PFSK-1 (cell line): ENCODE data around the gene PAQR5.

Experiments used
- FOXP2 ChIP-seq: optimal IDR thresholded peaks from 2 replicates; pipeline ENCODE3; 2011; ENCODE audit warnings: borderline replicate concordance, control low read depth, inconsistent platforms; ENCODE audit not compliant: insufficient read depth; ENCODE audit errors: extremely low read length, extremely low read depth
- POLR2AphosphoS5 ChIP-seq: IDR thresholded peaks from 2 replicates; pipeline ENCODE4 v1.6.1; 2012; ENCODE audit warnings: low read depth, mild to moderate bottlenecking, control low read depth, low read length, moderate library complexity
- SIN3A ChIP-seq: IDR thresholded peaks from 2 replicates; pipeline ENCODE4 v1.6.1; 2012; ENCODE audit warnings: mild to moderate bottlenecking, low read length, moderate library complexity, borderline replicate concordance; ENCODE audit not compliant: insufficient read depth
- TAF1 ChIP-seq: IDR thresholded peaks from 2 replicates; pipeline ENCODE4 v1.6.1; 2012; ENCODE audit warnings: low read length, control low read depth, borderline replicate concordance; ENCODE audit not compliant: insufficient read depth
- TF ChIP-seq, protein P1 (sequence below), 2 experiments: IDR thresholded peaks; 2 replicates each; pipeline versions ENCODE4 v1.6.1 to v1.8.0; 2011 to 2012; ENCODE audit warnings: low read depth in 2 of 2, low read length in 2 of 2, control low read depth in 1 of 2, inconsistent platforms in 1 of 2, mild to moderate bottlenecking in 1 of 2, moderate library complexity in 1 of 2; ENCODE audit not compliant: insufficient read depth in 1 of 2

The PAQR5 gene

DNA sequence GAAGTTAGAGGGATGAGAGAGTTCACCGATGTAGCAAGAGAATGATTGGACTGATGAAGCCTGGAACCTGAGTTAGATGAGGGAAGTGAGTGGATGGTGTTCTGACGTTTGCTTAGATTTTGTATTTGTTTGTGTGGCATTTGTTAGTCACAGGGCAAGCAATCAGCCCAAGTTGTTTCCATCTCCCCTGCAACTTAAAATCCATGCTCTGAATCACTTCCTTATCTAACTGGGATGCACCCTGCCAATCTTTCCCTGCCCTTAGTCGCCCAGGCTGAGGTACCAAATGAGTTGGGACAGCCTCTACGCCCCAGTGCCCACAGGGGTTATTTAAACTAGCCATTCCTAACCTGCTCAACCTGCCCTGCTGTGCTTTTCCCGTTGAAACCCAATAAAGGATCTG, 12.6 kb downstream of the PAQR5 start:
- no peak for TF ChIP-seq POLR2AphosphoS5
- TF ChIP-seq SIN3A = no peak
- TF ChIP-seq TAF1 = no peak
- TF ChIP-seq, protein P1, sequence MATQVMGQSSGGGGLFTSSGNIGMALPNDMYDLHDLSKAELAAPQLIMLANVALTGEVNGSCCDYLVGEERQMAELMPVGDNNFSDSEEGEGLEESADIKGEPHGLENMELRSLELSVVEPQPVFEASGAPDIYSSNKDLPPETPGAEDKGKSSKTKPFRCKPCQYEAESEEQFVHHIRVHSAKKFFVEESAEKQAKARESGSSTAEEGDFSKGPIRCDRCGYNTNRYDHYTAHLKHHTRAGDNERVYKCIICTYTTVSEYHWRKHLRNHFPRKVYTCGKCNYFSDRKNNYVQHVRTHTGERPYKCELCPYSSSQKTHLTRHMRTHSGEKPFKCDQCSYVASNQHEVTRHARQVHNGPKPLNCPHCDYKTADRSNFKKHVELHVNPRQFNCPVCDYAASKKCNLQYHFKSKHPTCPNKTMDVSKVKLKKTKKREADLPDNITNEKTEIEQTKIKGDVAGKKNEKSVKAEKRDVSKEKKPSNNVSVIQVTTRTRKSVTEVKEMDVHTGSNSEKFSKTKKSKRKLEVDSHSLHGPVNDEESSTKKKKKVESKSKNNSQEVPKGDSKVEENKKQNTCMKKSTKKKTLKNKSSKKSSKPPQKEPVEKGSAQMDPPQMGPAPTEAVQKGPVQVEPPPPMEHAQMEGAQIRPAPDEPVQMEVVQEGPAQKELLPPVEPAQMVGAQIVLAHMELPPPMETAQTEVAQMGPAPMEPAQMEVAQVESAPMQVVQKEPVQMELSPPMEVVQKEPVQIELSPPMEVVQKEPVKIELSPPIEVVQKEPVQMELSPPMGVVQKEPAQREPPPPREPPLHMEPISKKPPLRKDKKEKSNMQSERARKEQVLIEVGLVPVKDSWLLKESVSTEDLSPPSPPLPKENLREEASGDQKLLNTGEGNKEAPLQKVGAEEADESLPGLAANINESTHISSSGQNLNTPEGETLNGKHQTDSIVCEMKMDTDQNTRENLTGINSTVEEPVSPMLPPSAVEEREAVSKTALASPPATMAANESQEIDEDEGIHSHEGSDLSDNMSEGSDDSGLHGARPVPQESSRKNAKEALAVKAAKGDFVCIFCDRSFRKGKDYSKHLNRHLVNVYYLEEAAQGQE (IDR thresholded peaks at IDR 0.05; ENCODE audit: insufficient read depth in 1 of 2, low read depth in 2 of 2, low read length in 2 of 2) = no peak
- no peak for TF ChIP-seq FOXP2

DNA sequence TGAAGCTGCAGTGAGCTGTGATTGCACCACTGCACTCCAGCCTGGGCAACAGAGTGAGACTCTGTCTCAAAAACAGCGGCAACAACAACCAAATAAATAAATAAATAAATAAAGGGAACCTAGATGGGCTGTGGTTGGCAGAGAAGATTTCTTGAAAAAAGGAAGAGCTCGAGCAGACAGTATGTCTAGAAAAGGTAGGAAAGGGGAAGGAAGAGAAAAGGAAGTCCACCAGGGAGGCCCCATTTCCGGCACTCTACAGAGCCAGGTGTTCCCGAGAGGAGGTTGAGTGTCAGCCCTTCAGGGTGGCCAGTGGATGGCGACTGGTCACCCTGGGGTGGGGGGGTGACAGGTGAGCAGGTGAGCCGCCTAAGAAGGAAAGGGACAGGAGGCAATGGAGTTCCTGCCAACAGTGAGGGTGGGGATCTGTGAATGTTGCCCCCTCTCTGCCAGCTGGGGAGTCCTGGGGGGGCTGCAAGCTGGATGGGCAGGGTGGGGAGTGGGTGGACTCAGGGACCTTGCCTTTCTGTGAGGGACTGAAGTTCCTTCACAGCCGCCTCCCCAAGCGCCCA, 14.8 kb downstream of the PAQR5 start:
- TF ChIP-seq SIN3A = no peak
- no peak for TF ChIP-seq TAF1
- no peak for TF ChIP-seq POLR2AphosphoS5
- no peak for TF ChIP-seq FOXP2
- TF ChIP-seq, protein P1 (IDR thresholded peaks at IDR 0.05; ENCODE audit: insufficient read depth in 1 of 2, low read depth in 2 of 2, low read length in 2 of 2) = no peak

DNA sequence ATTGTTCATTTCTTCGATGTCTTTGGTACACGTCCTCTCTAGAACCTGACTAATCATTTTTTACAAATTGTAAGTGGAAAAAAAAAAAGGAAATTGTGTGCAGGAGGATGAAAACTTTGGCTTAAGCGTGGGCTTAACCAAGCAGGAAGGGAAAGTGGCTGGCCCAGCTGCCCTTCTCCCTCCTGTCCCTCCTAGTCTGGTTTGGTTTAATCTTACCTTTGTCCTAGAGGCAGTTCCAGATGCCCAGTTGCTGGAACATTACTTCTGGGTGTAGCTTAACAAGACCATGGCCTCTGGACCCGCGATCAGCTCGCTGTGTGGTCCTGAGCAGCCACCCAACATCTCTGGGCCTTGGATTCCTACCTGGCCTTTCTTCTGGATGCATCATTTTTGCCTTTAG, 15.4 kb downstream of the PAQR5 start:
- TF ChIP-seq, protein P1 (IDR thresholded peaks at IDR 0.05; ENCODE audit: insufficient read depth in 1 of 2, low read depth in 2 of 2, low read length in 2 of 2) = no peak
- TF ChIP-seq TAF1 (no peak), SIN3A (no peak), POLR2AphosphoS5 (no peak), FOXP2 (no peak)

DNA sequence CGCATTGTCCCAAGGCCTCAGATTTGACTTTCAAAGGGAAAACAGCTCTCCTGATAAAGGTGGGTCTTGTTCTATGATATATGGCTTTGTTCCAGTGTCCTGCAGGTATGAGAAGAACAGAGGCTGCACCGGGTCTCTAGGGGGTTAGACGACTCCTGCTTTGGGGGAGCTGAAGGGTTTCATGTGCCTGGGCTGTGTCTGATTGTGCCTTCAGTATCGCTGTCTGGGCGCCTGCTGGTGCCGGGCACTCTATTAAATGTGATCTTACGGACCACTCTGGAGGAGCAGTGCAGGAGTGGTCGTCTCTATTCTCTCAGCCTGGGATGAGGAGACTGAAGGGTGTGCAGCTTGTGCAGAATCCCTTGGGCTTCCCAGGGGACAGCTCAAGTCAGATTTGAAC, 16.0 kb downstream of the PAQR5 start:
- TF ChIP-seq SIN3A (no peak), FOXP2 (no peak), POLR2AphosphoS5 (no peak), TAF1 (no peak)
- TF ChIP-seq, protein P1 (IDR thresholded peaks at IDR 0.05; ENCODE audit: insufficient read depth in 1 of 2, low read depth in 2 of 2, low read length in 2 of 2) = no peak
